Measurements from ENCODE around the gene FRMPD1. TPM values are rescaled to one million over a fixed set of nuclear protein-coding genes. Genes with fewer than 3 reads are reported as not detected.

The FRMPD1 gene
- total RNA-seq, 1 experiment from 2014 or later = not detected

DNA sequence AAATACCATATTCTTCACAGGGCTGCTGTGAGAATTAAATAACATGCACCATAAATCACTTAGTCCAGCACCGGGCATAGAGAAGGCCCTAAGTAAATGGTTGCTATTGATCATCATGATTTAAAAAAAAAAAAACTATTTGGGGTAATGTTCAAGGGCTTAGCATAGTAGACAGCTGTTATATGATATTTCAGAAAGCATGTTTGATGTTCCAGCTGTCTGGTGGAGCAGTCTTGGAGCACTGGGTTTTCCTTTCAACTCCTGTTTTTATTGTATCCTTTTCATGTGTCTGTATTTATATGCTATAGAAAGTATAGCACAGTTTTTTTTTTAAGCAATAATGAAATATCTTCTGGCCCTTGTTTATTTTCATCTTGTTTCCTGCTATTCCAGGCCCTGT lies 30.4 kb upstream of the FRMPD1 start:
- Mint-ChIP-seq H3K36me3 (ENCODE audit: insufficient read depth, unreplicated experiment) (no peaks in the 10 kb centered on the region), H3K9me3 (ENCODE audit: low read depth, unreplicated experiment) (no peaks in the 10 kb centered on the region), H3K27ac (ENCODE audit: unreplicated experiment) (no peak overlapping the region), H3K4me3 (ENCODE audit: low read depth, unreplicated experiment) (no peak overlapping the region), H3K4me1 (ENCODE audit: low read depth, unreplicated experiment) (no peaks in the 10 kb centered on the region), H3K27me3 (ENCODE audit: unreplicated experiment) (peaks cover 13% of the 10 kb centered on the region)
- no TSS peak for BruUV-seq (replicated peaks)
- CTCF ChIA-PET = no interaction called here
- TF ChIP-seq, protein P1, sequence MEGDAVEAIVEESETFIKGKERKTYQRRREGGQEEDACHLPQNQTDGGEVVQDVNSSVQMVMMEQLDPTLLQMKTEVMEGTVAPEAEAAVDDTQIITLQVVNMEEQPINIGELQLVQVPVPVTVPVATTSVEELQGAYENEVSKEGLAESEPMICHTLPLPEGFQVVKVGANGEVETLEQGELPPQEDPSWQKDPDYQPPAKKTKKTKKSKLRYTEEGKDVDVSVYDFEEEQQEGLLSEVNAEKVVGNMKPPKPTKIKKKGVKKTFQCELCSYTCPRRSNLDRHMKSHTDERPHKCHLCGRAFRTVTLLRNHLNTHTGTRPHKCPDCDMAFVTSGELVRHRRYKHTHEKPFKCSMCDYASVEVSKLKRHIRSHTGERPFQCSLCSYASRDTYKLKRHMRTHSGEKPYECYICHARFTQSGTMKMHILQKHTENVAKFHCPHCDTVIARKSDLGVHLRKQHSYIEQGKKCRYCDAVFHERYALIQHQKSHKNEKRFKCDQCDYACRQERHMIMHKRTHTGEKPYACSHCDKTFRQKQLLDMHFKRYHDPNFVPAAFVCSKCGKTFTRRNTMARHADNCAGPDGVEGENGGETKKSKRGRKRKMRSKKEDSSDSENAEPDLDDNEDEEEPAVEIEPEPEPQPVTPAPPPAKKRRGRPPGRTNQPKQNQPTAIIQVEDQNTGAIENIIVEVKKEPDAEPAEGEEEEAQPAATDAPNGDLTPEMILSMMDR (IDR thresholded peaks at IDR 0.05; ENCODE audit: unreplicated experiment) = no peak
- DNase-seq = no peak
- intact Hi-C loops (cut with micrococcal nuclease; ENCODE audit: unreplicated experiment) = no loop called here

- DNase-seq = no peak
- peaks cover 13% of the 10 kb centered on the region for H3K27me3 Mint-ChIP-seq (ENCODE audit: unreplicated experiment)
- no peaks in the 10 kb centered on the region for H3K4me1 Mint-ChIP-seq (ENCODE audit: low read depth, unreplicated experiment)
- intact Hi-C loops (cut with micrococcal nuclease; ENCODE audit: unreplicated experiment) = no loop called here
- CTCF ChIA-PET = no interaction called here
- TF ChIP-seq, protein P1 (IDR thresholded peaks at IDR 0.05; ENCODE audit: unreplicated experiment) = no peak
- no peak overlapping the region for H3K27ac Mint-ChIP-seq (ENCODE audit: unreplicated experiment)
- no TSS peak for BruUV-seq (replicated peaks)
- no peaks in the 10 kb centered on the region for H3K9me3 Mint-ChIP-seq (ENCODE audit: low read depth, unreplicated experiment)
- H3K36me3 Mint-ChIP-seq (ENCODE audit: insufficient read depth, unreplicated experiment) = no peaks in the 10 kb centered on the region
- no peak overlapping the region for H3K4me3 Mint-ChIP-seq (ENCODE audit: low read depth, unreplicated experiment)
These were observed 29.3 kb upstream of the FRMPD1 start for GRCh38 chr9:37621273-37622121.

DNA sequence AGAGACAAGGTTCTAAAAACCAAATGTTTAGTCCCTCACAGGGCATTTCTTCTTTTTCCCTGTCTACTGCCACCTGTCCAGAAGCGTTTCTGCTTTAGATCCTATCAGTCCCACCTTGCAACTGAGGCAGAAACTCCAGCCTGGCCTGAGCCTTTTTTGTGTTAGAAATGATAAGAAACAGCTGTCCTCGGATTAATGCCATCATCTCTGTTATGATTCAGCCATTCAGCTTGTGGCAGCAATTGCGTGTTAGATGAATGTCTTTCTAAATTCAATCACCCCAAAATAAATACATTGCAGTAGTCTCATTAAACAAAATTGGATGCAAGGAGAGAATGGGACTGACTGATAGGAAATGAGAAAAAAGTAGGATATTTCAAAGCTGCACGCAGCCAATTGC lies 28.3 kb upstream of the FRMPD1 start:
- Mint-ChIP-seq H3K9me3 (ENCODE audit: low read depth, unreplicated experiment) (no peaks in the 10 kb centered on the region), H3K27me3 (ENCODE audit: unreplicated experiment) (peaks cover 13% of the 10 kb centered on the region), H3K27ac (ENCODE audit: unreplicated experiment) (no peak overlapping the region), H3K4me3 (ENCODE audit: low read depth, unreplicated experiment) (no peak overlapping the region), H3K36me3 (ENCODE audit: insufficient read depth, unreplicated experiment) (no peaks in the 10 kb centered on the region), H3K4me1 (ENCODE audit: low read depth, unreplicated experiment) (no peaks in the 10 kb centered on the region)
- BruUV-seq (replicated peaks) = no TSS peak
- TF ChIP-seq, protein P1 (IDR thresholded peaks at IDR 0.05; ENCODE audit: unreplicated experiment) = no peak
- no peak for DNase-seq
- intact Hi-C loops (cut with micrococcal nuclease; ENCODE audit: unreplicated experiment) = no loop called here
- CTCF ChIA-PET = no interaction called here

DNA sequence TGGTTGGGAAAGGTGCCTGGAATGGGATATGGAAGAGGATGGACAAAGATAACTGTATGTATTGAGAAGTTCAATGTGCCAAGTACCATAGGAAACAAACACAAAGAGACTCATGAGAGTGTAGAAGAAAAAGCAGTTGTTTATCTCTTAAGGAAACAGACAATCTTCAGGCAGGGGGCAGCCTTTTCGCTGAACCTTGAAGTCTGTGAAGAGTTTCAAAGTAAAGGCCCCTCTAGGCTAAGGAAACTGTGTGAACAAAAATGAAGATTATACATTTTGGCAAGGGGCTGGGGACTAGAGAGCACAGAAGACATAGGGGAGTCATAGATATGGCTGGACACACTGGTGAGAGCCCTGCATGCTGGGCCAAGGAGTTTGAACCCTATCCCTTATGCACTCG lies 27.5 kb upstream of the FRMPD1 start:
- intact Hi-C loops (cut with micrococcal nuclease; ENCODE audit: unreplicated experiment) = no loop called here
- no peaks in the 10 kb centered on the region for H3K36me3 Mint-ChIP-seq (ENCODE audit: insufficient read depth, unreplicated experiment)
- no TSS peak for BruUV-seq (replicated peaks)
- peaks cover 10% of the 10 kb centered on the region for H3K27me3 Mint-ChIP-seq (ENCODE audit: unreplicated experiment)
- CTCF ChIA-PET = no interaction called here
- TF ChIP-seq, protein P1 (IDR thresholded peaks at IDR 0.05; ENCODE audit: unreplicated experiment) = no peak
- no peak for DNase-seq
- no peaks in the 10 kb centered on the region for H3K9me3 Mint-ChIP-seq (ENCODE audit: low read depth, unreplicated experiment)
- no peak overlapping the region for H3K27ac Mint-ChIP-seq (ENCODE audit: unreplicated experiment)
- H3K4me3 Mint-ChIP-seq (ENCODE audit: low read depth, unreplicated experiment) = no peak overlapping the region
- no peaks in the 10 kb centered on the region for H3K4me1 Mint-ChIP-seq (ENCODE audit: low read depth, unreplicated experiment)

Data from Calu3 (cell line).